IPS-18c (cell line): ENCODE measurements around the gene PHF12.
"Not testable (repeated sequence)": the region's sequence is repeated elsewhere in the genome, so short reads cannot be mapped to it uniquely, and the experiment has no call there.

Experiments used
- H3K4me3 ChIP-seq: 2 replicates; pipeline ENCODE4 v1.7.0; 2013; ENCODE audit warnings: low read depth, mild to moderate bottlenecking, low read length, moderate library complexity; ENCODE audit not compliant: insufficient read depth
- H3K9me3 ChIP-seq: one replicate; pipeline ENCODE4 v1.6.1; 2013; ENCODE audit warnings: mild to moderate bottlenecking, low read length, moderate library complexity; ENCODE audit not compliant: control insufficient read depth, insufficient read depth

PHF12 gene

DNA sequence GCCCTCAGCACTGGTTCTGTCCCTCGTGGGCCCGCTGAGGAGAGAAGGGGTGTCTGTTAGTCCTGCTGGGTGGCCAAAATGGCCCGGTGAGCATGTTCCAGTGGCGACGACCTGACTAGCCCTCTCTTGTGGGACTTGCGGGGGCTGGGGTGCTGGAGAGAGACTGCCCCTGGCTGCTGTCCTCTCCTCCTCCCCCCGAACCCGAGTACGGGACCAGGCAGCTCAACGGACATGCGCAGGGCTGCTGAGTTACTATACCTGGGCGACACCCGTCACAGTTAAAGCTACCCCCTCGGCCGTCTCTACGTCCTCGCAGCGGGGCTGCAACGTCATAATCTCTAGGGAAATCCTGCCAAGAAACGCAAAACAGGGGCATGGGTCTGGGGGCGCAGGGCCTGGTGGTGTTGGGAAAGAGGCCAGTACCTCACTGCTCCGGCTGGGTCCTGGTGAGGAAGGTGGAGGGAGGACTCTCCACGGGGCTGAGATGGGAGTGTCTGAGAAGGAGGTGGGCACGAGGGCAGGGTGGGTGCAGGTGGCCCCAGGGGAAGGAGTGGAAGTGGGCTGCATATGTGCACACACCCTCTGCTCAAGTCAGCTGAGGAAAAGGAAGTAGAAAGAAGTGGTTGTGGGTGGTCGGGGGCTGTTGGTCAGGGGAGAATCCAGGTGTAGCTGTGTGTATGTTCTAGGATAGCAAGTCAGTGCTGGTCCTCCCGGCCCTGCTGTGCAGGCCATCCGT is 67.2 kb downstream of the PHF12 start:
- no peak overlapping the region for H3K4me3 ChIP-seq
- no peaks in the 10 kb centered on the region for H3K9me3 ChIP-seq

- no peak overlapping the region for H3K4me3 ChIP-seq
- H3K9me3 ChIP-seq = no peaks in the 10 kb centered on the region
Measured at GRCh38 chr17:28882154-28882895, 69.0 kb downstream of the PHF12 start.

DNA sequence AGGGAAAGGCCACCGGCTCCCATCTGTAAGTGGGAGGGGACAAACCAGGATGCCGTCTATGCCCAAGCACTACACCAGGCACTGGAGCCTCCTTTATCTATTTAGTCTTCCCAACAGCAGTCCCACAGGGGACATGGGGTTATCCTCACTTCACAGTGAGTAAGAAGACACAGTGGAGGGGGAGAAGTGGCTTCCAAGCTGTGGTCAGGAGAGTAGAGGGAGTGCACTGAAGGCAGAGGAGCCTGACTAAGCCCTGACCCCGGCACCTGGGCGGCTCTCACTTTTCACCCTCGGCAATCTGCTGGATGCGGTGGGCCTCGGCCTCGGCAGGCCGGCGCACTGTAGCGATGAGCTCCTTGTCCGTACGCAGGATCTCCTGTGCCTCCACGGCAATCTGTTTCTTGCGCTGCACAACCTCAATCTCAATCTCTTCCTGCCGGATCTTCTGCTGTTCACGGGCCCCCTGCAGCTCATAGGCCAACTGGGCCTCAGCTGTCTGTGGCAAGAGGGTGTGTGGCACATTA is 69.7 kb downstream of the PHF12 start:
- H3K9me3 ChIP-seq = no peaks in the 10 kb centered on the region
- no peak overlapping the region for H3K4me3 ChIP-seq

DNA sequence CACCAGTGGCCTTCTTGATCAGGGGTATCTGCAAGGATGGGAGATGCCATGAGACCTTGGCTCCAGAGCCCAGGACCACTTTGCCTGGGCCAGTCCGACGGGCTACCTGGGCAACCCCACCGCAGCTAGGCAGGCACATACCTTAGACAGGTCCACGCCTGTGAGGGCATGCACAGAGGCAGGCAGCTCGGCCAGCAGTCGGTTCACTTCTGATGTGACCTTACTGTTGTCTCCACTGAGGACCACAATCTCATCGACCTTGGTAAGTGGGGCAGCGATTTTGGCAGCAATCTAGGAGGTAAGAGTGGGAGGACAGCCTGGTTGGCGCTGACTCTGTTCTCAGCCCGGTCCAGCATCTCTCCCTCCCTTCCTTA is 70.8 kb downstream of the PHF12 start:
- no peak overlapping the region for H3K4me3 ChIP-seq
- H3K9me3 ChIP-seq = no peaks in the 10 kb centered on the region

DNA sequence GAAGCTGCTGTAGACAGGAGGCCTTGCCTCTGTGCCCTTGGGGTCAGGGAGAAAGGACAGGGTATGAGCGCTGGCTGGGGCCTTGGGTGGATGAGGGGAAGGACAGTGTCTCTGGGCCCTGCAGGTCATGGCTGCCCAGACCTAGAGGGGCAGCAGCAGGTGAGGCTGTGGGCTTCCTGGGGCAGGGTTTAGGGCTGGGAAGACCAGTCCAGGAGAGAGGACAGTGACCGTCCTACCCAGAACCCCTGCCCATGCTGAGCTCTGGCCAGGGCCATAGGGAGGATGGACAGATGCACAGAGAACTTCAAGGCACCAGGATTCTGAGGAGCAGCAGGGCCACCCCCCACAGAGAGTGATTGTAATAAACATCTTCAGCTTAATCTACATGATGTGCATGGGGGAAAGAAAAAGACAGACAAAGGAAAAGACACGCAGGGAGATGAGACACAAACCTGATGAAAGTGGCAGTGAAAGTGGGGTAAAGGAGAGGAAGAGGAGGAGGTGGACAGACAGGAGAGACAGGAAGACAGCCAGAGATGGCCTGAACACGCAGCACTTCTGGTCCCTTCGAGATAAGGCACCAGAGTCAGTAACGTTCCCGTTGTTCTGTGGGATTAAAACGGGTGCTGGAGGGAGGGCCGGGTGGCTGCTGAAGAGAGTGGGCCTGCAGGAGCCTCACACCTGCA is 71.3 kb downstream of the PHF12 start:
- Histone ChIP-seq H3K4me3 (no peak overlapping the region), H3K9me3 (no peaks in the 10 kb centered on the region)

DNA sequence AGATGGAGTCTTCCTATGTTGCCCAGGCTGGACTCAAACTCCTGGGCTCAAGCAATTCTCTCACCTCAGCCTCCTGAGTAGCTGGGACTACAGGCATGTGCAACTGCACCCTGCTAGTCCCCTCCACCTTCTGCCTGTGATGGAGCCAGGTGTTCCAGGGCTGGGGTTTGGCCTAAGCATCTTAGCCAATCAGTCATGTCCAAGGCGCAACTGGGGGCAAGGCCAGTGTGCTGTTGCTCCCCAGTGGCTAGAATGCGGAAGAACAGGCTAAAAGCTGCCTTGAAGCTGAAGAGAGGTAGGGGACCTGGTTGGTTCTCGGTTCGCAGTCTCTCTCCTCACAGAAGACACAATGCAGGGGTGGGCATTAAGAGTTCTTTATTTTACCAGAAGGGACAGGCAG is 72.3 kb downstream of the PHF12 start:
- Histone ChIP-seq H3K9me3 (no peaks in the 10 kb centered on the region), H3K4me3 (no peak overlapping the region)

GRCh38 chr17:28878158-28878910 is 73.0 kb downstream of the PHF12 start:
- no peak overlapping the region for H3K4me3 ChIP-seq

GRCh38 chr17:28877150-28877711 is 74.1 kb downstream of the PHF12 start:
- not testable (repeated sequence) for H3K9me3 ChIP-seq

More at GRCh38 chr17:28878158-28878910, 73.0 kb downstream of the PHF12 start:
- H3K9me3 ChIP-seq = no peaks in the 10 kb centered on the region

GRCh38 chr17:28875848-28876550 is 75.3 kb downstream of the PHF12 start:
- no peak overlapping the region for H3K4me3 ChIP-seq

More at GRCh38 chr17:28877150-28877711, 74.1 kb downstream of the PHF12 start:
- H3K4me3 ChIP-seq = not testable (repeated sequence)

DNA sequence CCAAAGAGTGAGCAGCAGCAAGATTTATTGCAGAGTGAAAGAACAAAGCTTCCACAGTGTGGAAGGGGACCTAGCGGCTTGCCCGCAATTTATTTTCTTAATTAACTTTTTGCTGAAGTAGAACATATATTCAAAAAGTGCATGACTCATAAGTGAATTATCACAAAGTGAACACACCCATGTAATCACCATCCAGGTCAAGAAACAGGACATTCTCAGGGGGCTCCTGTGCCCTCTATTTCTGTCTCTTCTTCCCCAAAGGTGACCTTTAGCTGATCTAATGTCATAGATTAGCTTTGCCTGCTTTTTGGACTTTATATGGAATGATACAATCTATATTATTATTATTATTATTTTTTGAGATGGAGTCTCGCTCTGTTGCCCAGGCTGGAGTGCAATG is 76.6 kb downstream of the PHF12 start:
- no peak overlapping the region for H3K4me3 ChIP-seq
- H3K9me3 ChIP-seq = no peaks in the 10 kb centered on the region

More at GRCh38 chr17:28875848-28876550, 75.3 kb downstream of the PHF12 start:
- H3K9me3 ChIP-seq = no peaks in the 10 kb centered on the region

- H3K4me3 ChIP-seq = no peak overlapping the region
- H3K9me3 ChIP-seq = no peaks in the 10 kb centered on the region
Measured at GRCh38 chr17:28873839-28874238, 77.5 kb downstream of the PHF12 start.

GRCh38 chr17:28871056-28871579 is 80.2 kb downstream of the PHF12 start:
- no peaks in the 10 kb centered on the region for H3K9me3 ChIP-seq
- H3K4me3 ChIP-seq = no peak overlapping the region

GRCh38 chr17:28867276-28867675 is 84.0 kb downstream of the PHF12 start:
- H3K4me3 ChIP-seq = no peak overlapping the region
- H3K9me3 ChIP-seq = no peaks in the 10 kb centered on the region

GRCh38 chr17:28865946-28866752 is 85.2 kb downstream of the PHF12 start:
- Histone ChIP-seq H3K9me3 (no peaks in the 10 kb centered on the region), H3K4me3 (no peak overlapping the region)

- Histone ChIP-seq H3K9me3 (no peaks in the 10 kb centered on the region), H3K4me3 (no peak overlapping the region)
Measured at GRCh38 chr17:28864991-28865849, 86.1 kb downstream of the PHF12 start.
